Urinary bladder (tissue), 4 donors: Measurements from ENCODE around the gene FAM163B. TPM values are rescaled to one million over a fixed set of nuclear protein-coding genes. Genes with fewer than 3 reads are reported as not detected.

Experiments
- DNase-seq: peaks from one replicate; pipeline ENCODE4 v3.0.0-alpha.2; 2015; ENCODE audit errors: extremely low spot score
- H3K27ac ChIP-seq: one replicate; pipeline ENCODE4 v1.5.1; 2013; ENCODE audit warnings: low read depth, mild to moderate bottlenecking, moderate library complexity
- H3K36me3 ChIP-seq: one replicate; pipeline ENCODE4 v1.6.1; 2013; ENCODE audit warnings: mild to moderate bottlenecking, moderate library complexity; ENCODE audit not compliant: insufficient read depth
- H3K4me1 ChIP-seq: one replicate; pipeline ENCODE4 v1.6.1; 2013; ENCODE audit warnings: mild to moderate bottlenecking, moderate library complexity; ENCODE audit not compliant: insufficient read depth
- H3K4me3 ChIP-seq: one replicate; pipeline ENCODE4 v1.5.1; 2013; ENCODE audit warnings: low read depth, low read length
- WGBS: extraction: QIAGEN DNeasy Blood & Tissue Kit; methylation state at CpG from one replicate; pipeline ENCODE4 v1.1.7; 2013; 5-methylcytosine and 5-hydroxymethylcytosine counted together
- polyA plus RNA-seq: library from polyadenylated mRNA; stranded (reverse); fragments of 200-250 nt; gene quantifications from one replicate; pipeline ENCODE4 v1.2.3, GENCODE V29; 2013
- total RNA-seq: library from RNA; depleted of rRNA; stranded (reverse); fragments of >200 nt; gene quantifications from one replicate; pipeline ENCODE4 v1.2.3, GENCODE V29; 2014
- donor health status: healthy with polysubstance abuse.
- donor health status: healthy.

FAM163B gene
- total and polyA plus RNA-seq, 2 donors = 0.26 to 0.86 TPM

DNA sequence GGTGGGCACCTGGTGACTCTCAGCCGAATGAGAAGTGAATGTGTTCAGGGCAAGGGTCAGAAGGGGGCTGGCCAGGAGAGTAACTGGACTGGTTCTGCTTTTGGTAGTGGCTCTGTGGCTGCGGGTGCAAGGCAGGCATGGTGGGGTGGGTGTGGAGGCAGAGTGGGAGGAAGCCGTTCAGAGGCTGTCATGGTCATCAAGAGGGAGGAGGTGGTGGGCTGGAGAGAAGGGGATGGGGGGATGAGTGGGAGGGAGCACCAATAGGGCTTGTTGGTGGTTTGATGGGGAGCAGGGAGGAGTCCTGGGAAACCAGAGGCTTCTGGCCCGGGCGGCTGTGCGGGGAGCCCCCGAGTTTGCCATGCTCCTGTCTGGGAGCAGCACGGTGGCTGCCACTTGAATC lies 13.3 kb downstream of the FAM163B start:
- no peaks in the 10 kb centered on the region for H3K36me3 ChIP-seq
- no peak overlapping the region for H3K4me3 ChIP-seq
- DNase-seq = no peak
- no peak overlapping the region for H3K27ac ChIP-seq
- 79% methylated on average over 8 of the region's 8 CpGs for WGBS
- no peaks in the 10 kb centered on the region for H3K4me1 ChIP-seq

- no peak overlapping the region for H3K4me3 ChIP-seq
- H3K27ac ChIP-seq = no peak overlapping the region
- no peaks in the 10 kb centered on the region for H3K36me3 ChIP-seq
- no peak for DNase-seq
- 93% methylated on average over 2 of the region's 2 CpGs for WGBS
- no peaks in the 10 kb centered on the region for H3K4me1 ChIP-seq
Measured at GRCh38 chr9:133594310-133594709, 14.9 kb downstream of the FAM163B start.

DNA sequence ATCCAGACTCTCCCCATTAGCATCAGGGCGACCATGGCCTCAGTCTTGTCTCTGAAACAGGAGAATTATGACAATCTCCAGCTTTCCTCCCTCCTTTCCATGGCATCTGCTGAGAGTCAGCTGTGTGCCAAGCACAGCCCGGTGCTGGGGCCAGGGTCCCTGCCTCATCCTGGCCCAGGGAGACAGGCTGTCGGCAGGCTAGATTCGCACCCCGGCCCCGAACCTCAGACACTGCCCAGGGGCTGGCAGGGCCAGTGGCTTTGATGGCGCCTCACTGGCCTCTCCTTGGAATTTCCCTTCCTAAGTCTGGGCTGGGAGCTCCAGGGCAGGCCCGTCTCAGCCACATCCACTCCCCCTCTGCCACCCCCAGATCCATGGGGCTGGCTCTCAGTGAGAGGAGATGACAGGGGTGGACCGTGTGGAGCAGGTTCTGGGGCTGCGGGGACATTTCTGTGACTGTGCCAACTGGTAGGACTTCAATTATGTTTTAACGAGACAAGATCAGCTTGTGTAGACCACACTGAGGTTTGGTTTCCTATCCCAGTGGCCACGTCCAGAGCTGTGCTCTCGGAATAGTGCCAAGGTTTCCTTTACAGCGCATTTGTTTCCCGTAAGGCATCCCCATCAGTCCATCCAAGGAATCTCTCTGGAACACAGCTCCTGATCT lies 15.5 kb downstream of the FAM163B start:
- H3K4me1 ChIP-seq = no peaks in the 10 kb centered on the region
- H3K36me3 ChIP-seq = no peaks in the 10 kb centered on the region
- WGBS = 70% methylated on average over 15 of the region's 15 CpGs
- no peak for DNase-seq
- no peak overlapping the region for H3K27ac ChIP-seq
- no peak overlapping the region for H3K4me3 ChIP-seq

DNA sequence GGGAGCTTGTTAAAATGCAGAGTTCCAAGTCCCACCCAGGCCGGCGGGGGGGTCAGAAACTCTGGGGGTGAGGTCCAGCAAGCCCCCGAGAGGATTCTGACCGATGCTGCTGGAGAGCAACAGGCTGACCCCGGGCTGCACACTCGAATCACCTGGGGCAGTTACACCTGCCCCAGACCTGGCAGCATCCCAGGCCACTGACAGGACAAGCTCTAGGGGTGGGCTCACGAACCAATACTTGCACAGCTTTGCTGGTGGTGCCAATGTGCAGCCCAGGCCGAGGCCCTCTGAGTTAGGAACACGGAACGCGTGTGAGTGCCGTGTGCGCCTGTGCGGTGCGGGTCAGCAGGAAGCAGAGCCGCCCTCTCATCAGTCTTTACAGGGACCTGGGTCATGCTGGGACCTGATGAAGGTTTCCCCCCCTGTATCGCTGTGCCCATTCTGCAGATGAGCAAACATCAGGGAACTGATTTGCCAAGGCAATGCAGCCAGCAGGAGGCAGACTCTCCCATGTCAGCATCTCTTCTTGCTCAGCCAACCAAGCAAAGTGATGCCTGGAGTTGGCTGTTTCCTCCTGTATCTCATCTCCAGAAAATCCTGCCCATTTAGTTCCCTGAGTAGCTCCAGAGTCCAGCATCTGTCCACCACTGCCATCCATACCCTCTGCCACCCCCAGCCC lies 16.3 kb downstream of the FAM163B start:
- Histone ChIP-seq H3K4me3 (no peak overlapping the region), H3K4me1 (no peaks in the 10 kb centered on the region), H3K27ac (no peak overlapping the region), H3K36me3 (no peaks in the 10 kb centered on the region)
- DNase-seq = no peak
- 77% methylated on average over 17 of the region's 17 CpGs for WGBS

DNA sequence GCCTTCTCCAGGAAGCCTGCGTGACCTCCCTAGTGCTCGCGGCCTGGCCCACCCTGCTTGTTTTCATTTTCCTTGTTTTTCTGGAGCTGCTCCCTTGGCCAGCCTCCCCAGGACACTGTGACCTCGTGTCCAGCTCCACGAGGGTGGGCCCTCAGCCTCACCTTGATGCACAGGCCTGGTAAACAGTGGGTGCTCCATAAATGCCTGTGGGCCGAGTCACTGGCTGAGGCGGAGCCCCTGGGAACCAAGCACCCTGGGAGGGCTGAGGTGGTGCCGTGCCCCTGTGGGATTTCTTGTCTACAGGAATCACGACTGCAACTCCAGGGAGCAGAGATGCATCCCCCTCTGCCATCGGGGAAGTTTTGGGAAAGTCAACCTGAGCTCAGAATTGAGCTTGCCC lies 17.2 kb downstream of the FAM163B start:
- Histone ChIP-seq H3K36me3 (no peaks in the 10 kb centered on the region), H3K4me1 (no peaks in the 10 kb centered on the region), H3K4me3 (no peak overlapping the region), H3K27ac (no peak overlapping the region)
- DNase-seq = no peak
- 66% methylated on average over 10 of the region's 10 CpGs for WGBS

GRCh38 chr9:133591116-133591910 lies 17.9 kb downstream of the FAM163B start:
- WGBS = 89% methylated on average over 17 of the region's 17 CpGs
- Histone ChIP-seq H3K4me3 (no peak overlapping the region), H3K4me1 (no peaks in the 10 kb centered on the region), H3K27ac (no peak overlapping the region), H3K36me3 (no peaks in the 10 kb centered on the region)
- no peak for DNase-seq

DNA sequence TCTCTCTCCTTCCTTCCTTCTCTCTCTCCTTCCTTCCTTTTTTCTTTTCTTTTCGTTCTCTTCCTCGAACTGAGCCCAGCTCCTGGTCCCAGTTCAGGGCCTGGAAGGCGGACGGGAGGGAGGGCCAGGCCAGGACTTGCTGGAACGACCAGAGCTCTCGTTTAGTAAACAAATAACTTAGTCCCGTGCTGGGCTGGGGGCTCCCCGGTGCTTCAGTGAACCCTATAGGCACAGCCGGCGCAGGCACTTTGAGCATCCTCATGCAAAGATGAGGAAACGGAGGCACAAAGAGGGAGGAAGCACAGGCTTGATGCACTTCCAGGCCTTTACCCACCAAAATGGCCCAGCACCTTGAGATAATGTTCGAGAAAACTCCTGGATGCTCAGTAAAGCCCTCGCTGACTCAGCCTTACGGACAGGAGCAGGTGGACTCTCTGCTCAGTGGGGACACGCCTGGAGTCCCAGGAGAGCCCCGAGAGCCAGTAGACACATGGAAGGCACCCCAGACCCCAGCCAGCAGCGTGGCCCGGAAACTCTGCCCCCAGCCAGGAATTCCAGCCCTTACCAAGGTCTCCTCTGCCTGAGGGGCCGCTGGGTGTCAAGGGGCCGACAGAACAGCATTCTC lies 18.8 kb downstream of the FAM163B start:
- WGBS = 68% methylated on average over 20 of the region's 20 CpGs
- Histone ChIP-seq H3K27ac (no peak overlapping the region), H3K4me3 (no peak overlapping the region), H3K36me3 (no peaks in the 10 kb centered on the region), H3K4me1 (no peaks in the 10 kb centered on the region)
- DNase-seq = no peak

DNA sequence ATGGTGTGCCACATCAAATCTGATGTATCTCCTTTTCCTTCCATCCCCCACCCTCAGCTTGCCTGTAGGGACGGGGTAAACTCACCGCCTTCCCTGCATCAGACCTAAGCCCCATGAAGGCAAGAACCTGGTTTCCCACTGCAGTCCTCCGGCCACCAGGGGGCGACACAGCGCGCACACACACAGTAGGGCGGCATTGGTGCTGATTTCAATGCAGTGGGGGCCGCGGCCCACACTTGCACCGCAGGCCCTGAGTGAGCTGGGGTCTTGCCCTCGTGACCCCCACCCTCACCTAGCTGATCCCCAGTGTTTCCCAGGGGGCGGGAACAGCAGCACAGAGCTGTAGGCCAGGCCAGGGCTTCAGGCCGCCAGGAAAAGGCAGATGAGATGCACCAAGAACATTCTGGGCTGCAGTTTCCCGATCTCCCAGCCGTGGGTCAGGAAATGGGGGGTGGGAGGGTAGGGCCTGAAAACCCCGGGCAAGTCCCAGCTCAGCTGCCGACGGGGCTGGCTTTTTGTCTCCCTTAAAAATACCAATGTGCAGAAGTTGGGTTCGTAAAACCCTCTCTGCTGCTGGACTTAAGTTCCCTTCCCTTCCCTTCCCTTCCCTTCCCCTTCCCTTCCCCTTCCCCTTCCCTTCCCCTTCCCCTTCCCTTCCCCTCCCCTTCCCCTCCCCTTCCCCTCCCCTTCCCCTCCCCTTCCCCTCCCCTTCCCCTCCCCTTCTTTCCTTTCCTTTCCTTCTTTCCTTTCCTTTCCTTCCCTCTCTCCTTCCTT lies 19.5 kb downstream of the FAM163B start:
- no peak overlapping the region for H3K4me3 ChIP-seq
- WGBS = 43% methylated on average over 19 of the region's 19 CpGs
- no peak overlapping the region for H3K27ac ChIP-seq
- H3K36me3 ChIP-seq = no peaks in the 10 kb centered on the region
- no peaks in the 10 kb centered on the region for H3K4me1 ChIP-seq
- no peak for DNase-seq

GRCh38 chr9:133587466-133587865 lies 21.7 kb downstream of the FAM163B start:
- no peaks in the 10 kb centered on the region for H3K36me3 ChIP-seq
- H3K4me3 ChIP-seq = no peak overlapping the region
- H3K27ac ChIP-seq = no peak overlapping the region
- no peak for DNase-seq
- H3K4me1 ChIP-seq = no peaks in the 10 kb centered on the region
- 84% methylated on average over 6 of the region's 6 CpGs for WGBS

DNA sequence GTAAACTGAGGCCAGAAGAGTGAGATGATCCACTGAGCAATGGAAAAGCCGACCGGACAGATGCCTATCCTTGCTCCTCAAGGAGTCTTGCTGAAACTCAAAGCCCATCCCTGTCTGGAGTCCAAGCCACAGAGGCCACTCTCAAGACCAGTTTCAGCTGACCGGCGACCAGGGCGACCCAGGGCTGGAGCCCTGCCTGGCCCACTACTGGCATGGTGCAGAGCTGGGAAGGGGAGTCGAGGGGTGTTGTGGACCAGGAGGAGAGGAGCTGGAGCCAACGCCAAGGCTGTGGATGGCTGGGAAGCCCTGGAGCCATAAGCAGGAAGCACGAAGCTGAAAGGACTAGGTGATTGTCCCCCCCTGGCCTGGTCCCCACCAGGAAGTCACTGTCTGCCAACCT lies 22.1 kb downstream of the FAM163B start:
- H3K36me3 ChIP-seq = no peaks in the 10 kb centered on the region
- H3K27ac ChIP-seq = no peak overlapping the region
- H3K4me3 ChIP-seq = no peak overlapping the region
- DNase-seq = no peak
- no peaks in the 10 kb centered on the region for H3K4me1 ChIP-seq
- 87% methylated on average over 8 of the region's 8 CpGs for WGBS

DNA sequence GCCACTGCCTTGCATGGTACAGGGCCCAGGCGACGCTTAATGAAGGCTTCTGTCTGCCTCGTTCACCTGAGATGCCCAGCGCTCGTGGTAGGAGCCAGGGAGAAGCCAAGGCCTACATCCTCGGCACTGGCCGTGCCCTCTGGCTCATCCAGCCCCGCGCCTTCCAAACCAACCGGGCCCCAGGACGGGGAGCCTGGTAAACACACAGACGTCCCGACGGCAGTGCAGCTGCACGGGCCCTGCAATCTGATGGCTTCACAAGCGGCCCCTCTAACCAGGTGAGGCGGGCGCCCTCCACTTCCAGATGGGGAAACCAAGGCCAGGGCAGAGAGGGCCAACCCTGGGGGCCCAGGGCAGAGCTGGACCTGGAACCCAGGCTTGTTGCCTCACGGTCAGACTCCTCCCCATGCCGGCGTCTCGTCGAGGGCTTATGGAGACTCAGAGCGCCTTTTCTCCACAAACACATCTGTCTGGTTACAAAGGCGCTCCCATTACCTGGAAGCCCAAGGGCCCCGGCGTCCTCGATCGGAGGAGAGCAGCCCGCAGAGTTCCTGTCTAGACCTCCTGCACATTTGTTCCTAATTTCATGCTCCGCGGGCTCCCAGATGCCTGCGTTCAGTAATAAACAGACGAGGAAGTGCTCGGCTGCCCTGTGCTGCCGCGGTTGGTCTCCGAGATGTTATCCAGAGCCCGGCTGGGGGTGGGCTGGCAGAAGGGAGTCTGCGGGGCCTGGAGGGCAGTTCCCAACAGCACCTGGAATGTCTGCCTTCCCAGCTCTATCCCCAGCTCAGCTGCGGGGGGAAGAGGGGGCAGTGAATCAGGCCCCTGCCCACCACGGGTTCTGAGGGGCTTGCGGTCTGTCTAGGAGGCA lies 23.5 kb downstream of the FAM163B start:
- no peak for DNase-seq
- no peak overlapping the region for H3K4me3 ChIP-seq
- H3K4me1 ChIP-seq = no peaks in the 10 kb centered on the region
- 42% methylated on average over 43 of the region's 43 CpGs for WGBS
- H3K36me3 ChIP-seq = no peaks in the 10 kb centered on the region
- H3K27ac ChIP-seq = no peak overlapping the region
